ENCODE results near the gene CELA1.

The CELA1 gene

GRCh38 chr12:51346581-51346980 is at the start of gene CELA1:
CELA1 (minus strand) TSS chr12:51346679; CDS start chr12:51346638, 41 bp downstream.
- DNase-seq = no peak

- DNase-seq = no peak
Observed at GRCh38 chr12:51395283-51396230, 49.1 kb upstream of the CELA1 start.

- no peak for DNase-seq
Observed at GRCh38 chr12:51393676-51394545, 47.4 kb upstream of the CELA1 start.

- no peak for DNase-seq
Observed at GRCh38 chr12:51392556-51393237, 46.2 kb upstream of the CELA1 start.

- peak in 1 of 2 experiments; percentile 52 for DNase-seq
Observed at GRCh38 chr12:51391283-51392123, 45.0 kb upstream of the CELA1 start, which contains the start of gene GALNT6. GALNT6 (minus strand) TSS chr12:51391406; CDS start chr12:51379781, 11,625 bp downstream.

- DNase-seq = no peak
Observed at GRCh38 chr12:51390891-51391282, 44.4 kb upstream of the CELA1 start.

- no peak for DNase-seq
Observed at GRCh38 chr12:51390457-51390856, 44.0 kb upstream of the CELA1 start.

- no peak for DNase-seq
Observed at GRCh38 chr12:51389302-51389999, 43.0 kb upstream of the CELA1 start.

GRCh38 chr12:51388846-51389245 is 42.4 kb upstream of the CELA1 start:
- DNase-seq = no peak

- no peak for DNase-seq
Observed at GRCh38 chr12:51388069-51388799, 41.8 kb upstream of the CELA1 start.

- DNase-seq = peak in 1 of 2 experiments; percentile 18
Observed at GRCh38 chr12:51386351-51386750, 39.9 kb upstream of the CELA1 start.

GRCh38 chr12:51383269-51383905 is 36.9 kb upstream of the CELA1 start:
- peak in 1 of 2 experiments; percentile 20 for DNase-seq

GRCh38 chr12:51382173-51382572 is 35.7 kb upstream of the CELA1 start:
- DNase-seq = no peak

GRCh38 chr12:51381226-51382079 is 35.0 kb upstream of the CELA1 start:
- DNase-seq = no peak

GRCh38 chr12:51379571-51379970 is 33.1 kb upstream of the CELA1 start:
- no peak for DNase-seq

- DNase-seq = no peak
Observed at GRCh38 chr12:51378749-51379148, 32.3 kb upstream of the CELA1 start.

- DNase-seq = peak; percentile 44 to 82
Observed at GRCh38 chr12:51377099-51377984, 30.9 kb upstream of the CELA1 start.

- no peak for DNase-seq
Observed at GRCh38 chr12:51374856-51375255, 28.4 kb upstream of the CELA1 start.

Data from NCI-H187 (cell line).